Fibroblast of lung (primary cell): ENCODE measurements around the gene ECSCR. TPM values are rescaled to one million over a fixed set of nuclear protein-coding genes. Genes with fewer than 3 reads are reported as not detected.
A peak's percentile ranks its signal among the peaks of the same experiment; 100 is the strongest.

Experiments
- DNase-seq, 2 donors: peaks; one replicate each; pipeline versions ENCODE4 v3.0.0 to v3.0.0-alpha.2; 2010; ENCODE audit warnings: low read depth in 2 of 2
- H2AFZ ChIP-seq: 2 replicates; pipeline ENCODE4 v1.5.1; 2012; ENCODE audit warnings: low read length, control low read depth, inconsistent platforms
- H3K27ac ChIP-seq: 2 replicates; pipeline ENCODE4 v1.5.1; 2011; ENCODE audit warnings: low read length, control low read depth; ENCODE audit not compliant: insufficient read depth
- H3K27me3 ChIP-seq: 2 replicates; pipeline ENCODE4 v1.5.1; 2011; ENCODE audit warnings: mild to moderate bottlenecking, low read length; ENCODE audit not compliant: control insufficient read depth, insufficient read depth
- H3K36me3 ChIP-seq: 2 replicates; pipeline ENCODE4 v1.5.1; 2011; ENCODE audit warnings: low read length; ENCODE audit not compliant: control insufficient read depth, insufficient read depth
- H3K4me1 ChIP-seq: 2 replicates; pipeline ENCODE4 v1.5.1; 2011; ENCODE audit warnings: low read length; ENCODE audit not compliant: control insufficient read depth, insufficient read depth; ENCODE audit errors: extremely low read depth
- H3K4me2 ChIP-seq: 2 replicates; pipeline ENCODE4 v1.5.1; 2011; ENCODE audit warnings: low read length, control low read depth; ENCODE audit not compliant: insufficient read depth; ENCODE audit errors: extremely low read depth
- H3K4me3 ChIP-seq, 4 experiments: fragments of 200-600 bp in 1 of 4; sonication (generic) in 1 of 4; replicated peaks in 1 of 4; 2 replicates each; pipeline ENCODE4 v1.5.1; 2011 to 2016; ENCODE audit warnings: low read length in 4 of 4, low read depth in 3 of 4, mild to moderate bottlenecking in 3 of 4, control low read depth in 2 of 4, inconsistent platforms in 1 of 4, mixed read lengths in 1 of 4; ENCODE audit not compliant: insufficient read depth in 1 of 4; ENCODE audit errors: control extremely low read depth in 1 of 4
- H3K79me2 ChIP-seq: 2 replicates; pipeline ENCODE4 v1.5.1; 2012; ENCODE audit warnings: mild to moderate bottlenecking, low read length, inconsistent platforms; ENCODE audit not compliant: control insufficient read depth, insufficient read depth
- H3K9ac ChIP-seq: 2 replicates; pipeline ENCODE4 v1.5.1; 2011; ENCODE audit warnings: mild to moderate bottlenecking, low read length, control low read depth; ENCODE audit not compliant: insufficient read depth
- H3K9me3 ChIP-seq: 2 replicates; pipeline ENCODE4 v1.5.1; 2012; ENCODE audit warnings: low read depth, low read length; ENCODE audit not compliant: control insufficient read depth, insufficient read depth
- H4K20me1 ChIP-seq: 2 replicates; pipeline ENCODE4 v1.5.1; 2011; ENCODE audit warnings: low read length; ENCODE audit not compliant: control insufficient read depth, insufficient read depth; ENCODE audit errors: extremely low read depth
- EZH2 ChIP-seq: IDR thresholded peaks from 2 replicates; pipeline ENCODE4 v1.5.1; 2012; ENCODE audit warnings: low read length, control low read depth, mild to moderate bottlenecking; ENCODE audit errors: missing control alignments
- polyA plus RNA-seq, 2 donors: library from polyadenylated mRNA; depleted of rRNA in 1 of 2; stranded (reverse) in 1 of 2; unstranded in 1 of 2; fragments of >200 nt; gene quantifications; 2 replicates each; pipeline ENCODE4 v1.2.1, GENCODE V29; 2011 to 2012; ENCODE audit warnings: missing spikeins in 1 of 2
- total RNA-seq: library from RNA; depleted of rRNA; stranded (reverse); fragments of >200 nt; gene quantifications from 2 replicates; pipeline ENCODE4 v1.2.1, GENCODE V29; 2014
- TF ChIP-seq, protein P1 (sequence below), 2 donors: IDR thresholded peaks in 1 of 2; conservative IDR thresholded peaks in 1 of 2; 1 replicate in 1 of 2; 2 replicates in 1 of 2; pipeline ENCODE4 v1.5.1; 2011 to 2012; ENCODE audit warnings: low read length in 2 of 2, control low read depth in 1 of 2, inconsistent platforms in 1 of 2, low read depth in 1 of 2, mild to moderate bottlenecking in 1 of 2

The ECSCR gene
- total and polyA plus RNA-seq, 2 donors (not counting 1 experiment from before 2014, with no cell fraction given) = 0.18 TPM; not detected in 1

- no peak overlapping the region for H3K4me3 ChIP-seq
- DNase-seq = no peak
- TF ChIP-seq, protein P1, sequence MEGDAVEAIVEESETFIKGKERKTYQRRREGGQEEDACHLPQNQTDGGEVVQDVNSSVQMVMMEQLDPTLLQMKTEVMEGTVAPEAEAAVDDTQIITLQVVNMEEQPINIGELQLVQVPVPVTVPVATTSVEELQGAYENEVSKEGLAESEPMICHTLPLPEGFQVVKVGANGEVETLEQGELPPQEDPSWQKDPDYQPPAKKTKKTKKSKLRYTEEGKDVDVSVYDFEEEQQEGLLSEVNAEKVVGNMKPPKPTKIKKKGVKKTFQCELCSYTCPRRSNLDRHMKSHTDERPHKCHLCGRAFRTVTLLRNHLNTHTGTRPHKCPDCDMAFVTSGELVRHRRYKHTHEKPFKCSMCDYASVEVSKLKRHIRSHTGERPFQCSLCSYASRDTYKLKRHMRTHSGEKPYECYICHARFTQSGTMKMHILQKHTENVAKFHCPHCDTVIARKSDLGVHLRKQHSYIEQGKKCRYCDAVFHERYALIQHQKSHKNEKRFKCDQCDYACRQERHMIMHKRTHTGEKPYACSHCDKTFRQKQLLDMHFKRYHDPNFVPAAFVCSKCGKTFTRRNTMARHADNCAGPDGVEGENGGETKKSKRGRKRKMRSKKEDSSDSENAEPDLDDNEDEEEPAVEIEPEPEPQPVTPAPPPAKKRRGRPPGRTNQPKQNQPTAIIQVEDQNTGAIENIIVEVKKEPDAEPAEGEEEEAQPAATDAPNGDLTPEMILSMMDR (conservative IDR thresholded peaks at IDR 0.05 in 1 of 2, IDR thresholded peaks at IDR 0.05 in 1 of 2; ENCODE audit: low read depth in 1 of 2, low read length in 2 of 2) = no peak
- no peaks in the 10 kb centered on the region for H3K9me3 ChIP-seq
- no peaks in the 10 kb centered on the region for H3K4me1 ChIP-seq
- no peak overlapping the region for H2AFZ ChIP-seq
- no peak overlapping the region for H3K4me2 ChIP-seq
- H3K27me3 ChIP-seq = no peaks in the 10 kb centered on the region
- H4K20me1 ChIP-seq = no peaks in the 10 kb centered on the region
- H3K36me3 ChIP-seq = no peaks in the 10 kb centered on the region
- no peak overlapping the region for H3K27ac ChIP-seq
- H3K79me2 ChIP-seq = no peaks in the 10 kb centered on the region
- H3K9ac ChIP-seq = no peak overlapping the region
Measured at GRCh38 chr5:139451878-139452660, 10.5 kb downstream of the ECSCR start.

DNA sequence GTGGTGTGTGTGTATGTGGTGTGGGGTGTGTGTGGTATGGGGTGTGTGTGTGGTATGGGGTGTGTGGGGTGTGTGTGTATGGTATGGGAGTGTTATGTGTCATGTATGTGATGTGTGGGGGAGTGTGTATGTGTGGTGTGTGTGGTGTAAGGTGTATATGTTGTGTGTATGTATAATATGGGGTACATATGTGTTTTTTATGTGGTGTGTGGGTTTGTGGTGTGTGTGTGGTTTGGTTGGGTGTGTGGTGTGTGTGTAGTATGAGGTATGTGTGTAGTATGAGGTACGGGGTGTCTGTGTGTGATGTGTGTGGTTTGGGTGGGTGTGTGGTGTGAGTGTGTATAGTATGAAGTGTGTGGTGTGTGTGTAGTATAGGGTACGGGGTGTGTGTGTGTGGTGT lies 11.4 kb downstream of the ECSCR start:
- Histone ChIP-seq H3K4me1 (no peaks in the 10 kb centered on the region), H3K4me2 (no peak overlapping the region), H2AFZ (no peak overlapping the region), H4K20me1 (no peaks in the 10 kb centered on the region), H3K27ac (no peak overlapping the region), H3K79me2 (no peaks in the 10 kb centered on the region), H3K27me3 (no peaks in the 10 kb centered on the region), H3K36me3 (no peaks in the 10 kb centered on the region), H3K9me3 (no peaks in the 10 kb centered on the region), H3K4me3 (no peak overlapping the region), H3K9ac (no peak overlapping the region)
- DNase-seq = no peak
- no peak for TF ChIP-seq EZH2
- TF ChIP-seq, protein P1 (conservative IDR thresholded peaks at IDR 0.05 in 1 of 2, IDR thresholded peaks at IDR 0.05 in 1 of 2; ENCODE audit: low read depth in 1 of 2, low read length in 2 of 2) = no peak

GRCh38 chr5:139446956-139447779 lies 15.4 kb downstream of the ECSCR start:
- no peaks in the 10 kb centered on the region for H3K27me3 ChIP-seq
- no peak overlapping the region for H3K9ac ChIP-seq
- no peak overlapping the region for H2AFZ ChIP-seq
- H3K4me2 ChIP-seq = no peak overlapping the region
- TF ChIP-seq EZH2 = no peak
- TF ChIP-seq, protein P1 (conservative IDR thresholded peaks at IDR 0.05 in 1 of 2, IDR thresholded peaks at IDR 0.05 in 1 of 2; ENCODE audit: low read depth in 1 of 2, low read length in 2 of 2) = no peak
- no peaks in the 10 kb centered on the region for H3K36me3 ChIP-seq
- H3K79me2 ChIP-seq = no peaks in the 10 kb centered on the region
- no peak overlapping the region for H3K27ac ChIP-seq
- peaks cover 3% of the 10 kb centered on the region for H3K4me1 ChIP-seq
- peak in 1 of 2 donors; percentile 39 for DNase-seq
- no peaks in the 10 kb centered on the region for H3K9me3 ChIP-seq
- H3K4me3 ChIP-seq = no peak overlapping the region
- no peaks in the 10 kb centered on the region for H4K20me1 ChIP-seq
